A673 (cell line): Measurements from ENCODE around the gene WFIKKN1. TPM values are rescaled to one million over a fixed set of nuclear protein-coding genes. Genes with fewer than 3 reads are reported as not detected.

ENCODE experiments used
- BruUV-seq: library from RNA; stranded (reverse); fragments of 400-500 nt; replicated peaks from 2 replicates; lab custom pipeline; 2021; lab: Mats Ljungman, UMichigan
- CTCF ChIA-PET: fragments of 300-600 bp; sonication (Branson Sonifier 250); formaldehyde crosslinking; loops from one replicate; lab custom pipeline; 2022; ENCODE audit warnings: antibody characterized with exemption; lab: Charles Lee
- POLR2A ChIA-PET: fragments of 300-600 bp; sonication (Branson Sonifier 250); formaldehyde crosslinking; loops from one replicate; lab custom pipeline; 2022; ENCODE audit warnings: antibody characterized with exemption; ENCODE audit not compliant: low non-redundant PET; lab: Charles Lee
- DNase-seq: peaks from one replicate; pipeline ENCODE4 v3.0.0-alpha.2; 2015; ENCODE audit warnings: low spot score
- H3K27ac ChIP-seq: fragments of 200-600 bp; sonication (generic); 2 replicates; pipeline ENCODE4 v1.5.1; 2016; ENCODE audit warnings: mixed run types, low read depth, mild to moderate bottlenecking, mixed read lengths, antibody characterized with exemption, low read length; ENCODE audit not compliant: poor library complexity, severe bottlenecking
- H3K27me3 ChIP-seq: fragments of 200-600 bp; sonication (generic); replicated peaks from 2 replicates; pipeline ENCODE4 v1.6.1; 2017; ENCODE audit warnings: mixed run types, low read depth, mild to moderate bottlenecking, mixed read lengths, antibody characterized with exemption, low read length; ENCODE audit not compliant: insufficient read depth, poor library complexity
- H3K36me3 ChIP-seq: fragments of 200-600 bp; sonication (generic); 2 replicates; pipeline ENCODE4 v1.6.1; 2016; ENCODE audit warnings: mixed run types, mild to moderate bottlenecking, mixed read lengths, antibody characterized with exemption, low read length; ENCODE audit not compliant: insufficient read depth, poor library complexity, severe bottlenecking
- H3K4me1 ChIP-seq: fragments of 200-600 bp; sonication (generic); 2 replicates; pipeline ENCODE4 v1.6.1; 2017; ENCODE audit warnings: mixed run types, mild to moderate bottlenecking, mixed read lengths, antibody characterized with exemption, low read length; ENCODE audit not compliant: insufficient read depth, poor library complexity, severe bottlenecking
- H3K4me3 ChIP-seq: fragments of 200-600 bp; sonication (generic); 2 replicates; pipeline ENCODE4 v1.5.1; 2016; ENCODE audit warnings: low read depth, mixed run types, mild to moderate bottlenecking, mixed read lengths, low read length; ENCODE audit not compliant: poor library complexity, severe bottlenecking
- H3K9me3 ChIP-seq: fragments of 200-600 bp; sonication (generic); 2 replicates; pipeline ENCODE4 v1.6.1; 2016; ENCODE audit warnings: mixed run types, low read depth, mild to moderate bottlenecking, mixed read lengths, antibody characterized with exemption, low read length; ENCODE audit not compliant: poor library complexity, severe bottlenecking
- EZH2 ChIP-seq: fragments of 200-600 bp; sonication (generic); IDR thresholded peaks from 2 replicates; pipeline ENCODE4 v1.6.1; 2017; ENCODE audit warnings: borderline replicate concordance, low read depth, mild to moderate bottlenecking, mixed read lengths, antibody characterized with exemption, low read length; ENCODE audit not compliant: poor library complexity, severe bottlenecking
- intact Hi-C: fragments of 100-400 bp; cut with micrococcal nuclease; formaldehyde crosslinking; loops from one replicate; pipeline ENCODE4 v1.10.0; 2022; ENCODE audit not compliant: unreplicated experiment
- total RNA-seq: library from RNA; stranded (reverse); gene quantifications from 2 replicates; pipeline ENCODE4 v1.2.3, GENCODE V29; 2021
- TF ChIP-seq, protein P1 (sequence below): fragments of 300-800, 200-600 bp; sonication (generic); conservative IDR thresholded peaks from 2 replicates; pipeline ENCODE4 v1.5.1; 2017; ENCODE audit warnings: low read depth, mild to moderate bottlenecking, antibody characterized with exemption, low read length, moderate library complexity, mixed read lengths

The WFIKKN1 gene
- total RNA-seq, 1 experiment from 2014 or later: 1.7 TPM

- H3K36me3 ChIP-seq: peaks cover 29% of the 10 kb centered on the region
- intact Hi-C loops: no loop called here
- H3K4me1 ChIP-seq: peaks cover 31% of the 10 kb centered on the region
- no peaks in the 10 kb centered on the region for H3K9me3 ChIP-seq
- no peak overlapping the region for H3K27ac ChIP-seq
- DNase-seq: no peak
- TF ChIP-seq, protein P1, sequence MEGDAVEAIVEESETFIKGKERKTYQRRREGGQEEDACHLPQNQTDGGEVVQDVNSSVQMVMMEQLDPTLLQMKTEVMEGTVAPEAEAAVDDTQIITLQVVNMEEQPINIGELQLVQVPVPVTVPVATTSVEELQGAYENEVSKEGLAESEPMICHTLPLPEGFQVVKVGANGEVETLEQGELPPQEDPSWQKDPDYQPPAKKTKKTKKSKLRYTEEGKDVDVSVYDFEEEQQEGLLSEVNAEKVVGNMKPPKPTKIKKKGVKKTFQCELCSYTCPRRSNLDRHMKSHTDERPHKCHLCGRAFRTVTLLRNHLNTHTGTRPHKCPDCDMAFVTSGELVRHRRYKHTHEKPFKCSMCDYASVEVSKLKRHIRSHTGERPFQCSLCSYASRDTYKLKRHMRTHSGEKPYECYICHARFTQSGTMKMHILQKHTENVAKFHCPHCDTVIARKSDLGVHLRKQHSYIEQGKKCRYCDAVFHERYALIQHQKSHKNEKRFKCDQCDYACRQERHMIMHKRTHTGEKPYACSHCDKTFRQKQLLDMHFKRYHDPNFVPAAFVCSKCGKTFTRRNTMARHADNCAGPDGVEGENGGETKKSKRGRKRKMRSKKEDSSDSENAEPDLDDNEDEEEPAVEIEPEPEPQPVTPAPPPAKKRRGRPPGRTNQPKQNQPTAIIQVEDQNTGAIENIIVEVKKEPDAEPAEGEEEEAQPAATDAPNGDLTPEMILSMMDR: no peak
- no peak for TF ChIP-seq EZH2
- no peak overlapping the region for H3K4me3 ChIP-seq
- no peaks in the 10 kb centered on the region for H3K27me3 ChIP-seq
- ChIA-PET CTCF (no interaction called here), POLR2A (no interaction called here)
- BruUV-seq: no TSS peak
Observed at GRCh38 chr16:677316-678190, 46.8 kb downstream of the WFIKKN1 start.

DNA sequence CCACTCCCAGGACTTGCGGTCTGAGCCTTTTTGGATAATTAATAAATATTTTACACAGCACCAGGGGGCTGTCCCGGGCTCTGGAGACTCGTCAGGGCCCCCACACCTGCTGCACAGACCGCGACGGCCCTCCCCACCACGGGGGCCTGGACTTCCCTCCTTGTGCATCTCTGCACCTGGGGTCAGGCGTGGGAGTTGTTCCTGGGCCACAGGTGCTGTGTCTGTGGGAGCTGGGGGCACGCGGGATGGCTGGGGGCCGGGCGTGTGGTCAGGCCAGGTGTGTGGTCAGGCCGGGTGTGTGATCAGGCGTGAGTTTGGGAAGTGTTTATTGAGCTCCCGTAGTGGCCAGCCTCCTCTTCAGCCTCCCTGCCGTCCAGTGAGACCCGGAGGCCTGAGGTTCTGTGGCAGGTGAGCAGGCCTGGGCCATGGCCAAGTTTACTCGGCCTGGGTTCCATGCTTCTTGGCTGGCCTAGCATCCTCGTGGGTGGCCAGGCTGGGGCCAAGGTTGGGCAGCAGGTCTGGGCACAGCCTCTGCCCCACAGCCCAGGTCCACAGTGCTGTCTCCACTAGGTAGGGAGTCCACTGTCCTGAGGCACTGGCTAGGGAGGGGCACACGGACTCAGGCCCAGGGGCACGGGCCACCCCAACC lies 47.5 kb downstream of the WFIKKN1 start:
- H3K27me3 ChIP-seq: no peaks in the 10 kb centered on the region
- no TSS peak for BruUV-seq
- no peak for DNase-seq
- no peak for TF ChIP-seq EZH2
- TF ChIP-seq, protein P1: no peak
- H3K36me3 ChIP-seq: peaks cover 29% of the 10 kb centered on the region
- ChIA-PET POLR2A (no interaction called here), CTCF (no interaction called here)
- intact Hi-C loops: no loop called here
- no peak overlapping the region for H3K4me3 ChIP-seq
- H3K9me3 ChIP-seq: no peaks in the 10 kb centered on the region
- peak overlapping the region; percentile 85 for H3K27ac ChIP-seq
- H3K4me1 ChIP-seq: peaks cover 36% of the 10 kb centered on the region

- no peak for TF ChIP-seq EZH2
- TF ChIP-seq, protein P1: no peak
- peak; percentile 77 for DNase-seq
- H3K27me3 ChIP-seq: no peaks in the 10 kb centered on the region
- peak overlapping the region; percentile 85 for H3K27ac ChIP-seq
- H3K9me3 ChIP-seq: no peaks in the 10 kb centered on the region
- peaks cover 23% of the 10 kb centered on the region for H3K36me3 ChIP-seq
- BruUV-seq: no TSS peak
- CTCF ChIA-PET: no interaction called here
- H3K4me3 ChIP-seq: peak overlapping the region; percentile 94
- POLR2A ChIA-PET: no interaction called here
- peaks cover 41% of the 10 kb centered on the region for H3K4me1 ChIP-seq
- intact Hi-C loops: no loop called here
Observed at GRCh38 chr16:678858-679813, 48.4 kb downstream of the WFIKKN1 start.
